ENCODE results near the gene ARHGDIG.
A peak's percentile ranks its signal among the peaks of the same experiment; 100 is the strongest.

The ARHGDIG gene

DNA sequence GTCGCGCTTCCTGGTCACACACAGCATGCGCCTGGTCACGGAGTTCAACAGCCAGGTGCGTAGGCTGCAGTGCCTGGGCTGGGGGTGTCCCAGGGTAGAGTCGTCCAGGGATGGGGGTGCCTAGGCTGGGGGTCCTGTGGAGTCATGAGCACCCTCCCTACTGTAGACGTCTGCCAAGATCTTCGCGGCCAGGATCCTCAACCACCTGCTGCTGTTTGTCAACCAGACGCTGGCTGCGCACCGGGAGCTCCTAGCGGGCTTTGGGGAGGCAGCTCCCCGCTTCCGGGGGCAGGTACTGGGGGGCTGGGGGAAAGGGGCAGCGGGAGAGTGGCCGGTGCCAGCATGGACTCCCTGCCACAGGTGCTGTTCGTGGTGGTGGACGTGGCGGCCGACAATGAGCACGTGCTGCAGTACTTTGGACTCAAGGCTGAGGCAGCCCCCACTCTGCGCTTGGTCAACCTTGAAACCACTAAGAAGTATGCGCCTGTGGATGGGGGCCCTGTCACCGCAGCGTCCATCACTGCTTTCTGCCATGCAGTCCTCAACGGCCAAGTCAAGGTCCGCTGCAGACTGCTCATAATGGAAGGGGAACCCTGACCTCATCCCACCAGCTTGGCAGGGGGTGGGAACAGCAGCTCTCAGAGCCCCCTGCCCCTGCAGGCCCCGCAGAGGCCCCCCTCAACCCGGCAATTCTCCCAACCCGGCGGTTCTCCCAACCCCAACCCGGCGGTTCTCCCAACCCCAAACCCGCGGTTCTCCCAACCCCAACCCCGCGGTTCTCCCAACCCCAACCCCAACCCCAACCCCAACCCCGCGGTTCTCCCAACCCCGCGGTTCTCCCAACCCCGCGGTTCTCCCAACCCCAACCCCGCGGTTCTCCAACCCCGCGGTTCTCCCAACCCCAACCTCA, 5.0 kb downstream of the ARHGDIG start:
- H3K4me3 ChIP-seq (ENCODE audit: low read depth, low read length), result no peak overlapping the region
- TF ChIP-seq CTCF (IDR thresholded peaks at IDR 0.05; ENCODE audit: insufficient read depth, low read depth, low read length, missing control alignments), result no peak
- peak; percentile 41 for DNase-seq (ENCODE audit: low read depth)

DNA sequence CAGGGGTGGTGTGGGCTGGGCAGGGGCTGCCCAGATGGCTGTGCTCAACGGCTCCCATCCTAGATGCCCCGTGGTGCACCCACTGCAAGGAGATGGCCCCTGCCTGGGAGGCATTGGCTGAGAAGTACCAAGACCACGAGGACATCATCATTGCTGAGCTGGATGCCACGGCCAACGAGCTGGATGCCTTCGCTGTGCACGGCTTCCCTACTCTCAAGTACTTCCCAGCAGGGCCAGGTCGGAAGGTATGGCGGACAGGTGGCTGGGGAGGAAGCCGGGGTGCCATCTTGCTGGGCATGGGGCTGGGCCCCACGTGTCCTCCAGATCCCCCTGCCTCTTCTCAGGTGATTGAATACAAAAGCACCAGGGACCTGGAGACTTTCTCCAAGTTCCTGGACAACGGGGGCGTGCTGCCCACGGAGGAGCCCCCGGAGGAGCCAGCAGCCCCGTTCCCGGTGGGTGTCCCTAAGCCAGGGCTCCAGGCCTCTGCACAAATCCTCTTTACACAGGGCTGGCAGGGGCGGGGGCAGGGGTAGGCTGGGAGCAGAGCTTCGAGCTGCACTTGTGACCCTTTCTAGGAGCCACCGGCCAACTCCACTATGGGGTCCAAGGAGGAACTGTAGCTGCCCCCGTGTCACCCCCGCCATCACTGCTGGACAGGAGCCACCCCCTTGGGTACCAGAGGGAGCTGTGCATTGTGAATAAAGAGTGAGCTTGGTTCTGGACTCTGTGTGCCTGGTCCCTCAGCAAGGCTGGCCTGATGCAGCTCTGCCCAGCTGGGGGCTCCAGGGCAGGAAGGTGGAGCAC, 6.3 kb downstream of the ARHGDIG start:
- TF ChIP-seq CTCF (IDR thresholded peaks at IDR 0.05; ENCODE audit: insufficient read depth, low read depth, low read length, missing control alignments), result no peak
- no peak for DNase-seq (ENCODE audit: low read depth)
- H3K4me3 ChIP-seq (ENCODE audit: low read depth, low read length), result no peak overlapping the region

DNA sequence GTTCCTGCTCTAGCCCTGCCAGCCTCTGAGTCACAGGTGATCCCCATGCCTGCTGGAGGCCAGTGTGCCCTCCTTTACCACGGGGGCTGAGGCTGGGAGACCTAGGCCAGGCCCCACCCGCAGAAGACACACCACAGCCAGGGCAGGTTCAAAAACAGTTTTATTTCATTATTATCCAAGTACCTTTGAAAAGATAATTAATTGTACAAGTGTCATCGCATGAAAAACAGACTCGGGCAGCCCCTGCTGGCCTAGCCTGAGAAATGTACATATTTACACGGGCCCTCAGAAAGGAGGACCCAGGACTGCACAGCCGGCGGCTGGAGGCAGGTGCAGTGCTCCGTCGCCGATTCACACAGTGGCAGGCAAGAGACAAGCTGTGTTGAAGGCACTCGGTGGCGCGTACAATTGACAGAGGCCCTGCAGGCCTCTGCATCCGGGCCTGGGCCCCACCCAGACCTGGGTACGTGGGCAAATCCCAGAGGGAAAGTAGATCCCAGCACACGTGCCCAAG, 7.0 kb downstream of the ARHGDIG start:
- no peak overlapping the region for H3K4me3 ChIP-seq (ENCODE audit: low read depth, low read length)
- TF ChIP-seq CTCF (IDR thresholded peaks at IDR 0.05; ENCODE audit: insufficient read depth, low read depth, low read length, missing control alignments), result no peak
- no peak for DNase-seq (ENCODE audit: low read depth)

DNA sequence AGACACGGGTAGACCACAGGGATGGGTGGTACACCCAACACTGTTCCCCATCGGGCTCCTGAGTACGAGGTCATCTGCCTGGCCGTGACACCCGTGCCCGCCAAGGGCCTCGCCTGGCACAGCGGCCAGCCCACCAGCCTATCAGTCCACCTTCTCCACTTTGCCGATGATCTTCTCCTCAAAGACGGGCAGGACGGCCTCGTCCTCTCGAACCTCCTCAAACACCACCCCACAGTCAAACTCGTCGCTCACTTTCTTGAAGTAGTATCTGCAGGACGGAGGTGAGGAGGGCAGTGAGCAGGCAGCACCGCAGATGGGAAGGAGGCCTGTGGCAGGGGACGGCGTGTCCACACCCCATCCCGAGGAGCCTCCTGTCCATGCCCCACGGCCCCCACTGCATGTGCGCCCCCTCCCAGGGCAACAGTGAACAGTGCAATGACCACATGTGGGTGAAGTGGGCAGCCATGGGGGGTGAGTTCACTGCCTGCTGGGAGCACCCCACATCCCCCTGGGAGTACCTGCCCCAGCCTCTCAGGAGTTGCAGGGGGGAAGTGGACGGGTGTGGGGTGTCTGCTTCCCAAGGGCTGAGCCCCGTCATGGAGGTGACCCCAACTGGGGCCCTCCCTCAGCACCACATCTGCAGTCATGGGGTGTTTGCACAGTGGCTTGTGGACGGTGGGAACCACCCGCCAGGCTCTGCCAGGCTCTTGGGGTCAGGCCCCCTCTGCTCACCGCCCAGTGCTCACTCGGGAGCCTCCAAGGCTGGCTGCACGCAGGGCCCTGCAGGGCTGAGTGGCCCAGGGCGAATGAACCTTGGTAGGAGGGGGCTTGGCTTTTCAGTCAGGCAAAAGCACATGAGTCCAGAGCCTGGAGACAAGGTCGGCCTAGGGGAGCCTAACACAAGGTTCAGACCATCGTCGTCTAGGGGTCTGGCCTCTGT, 7.9 kb downstream of the ARHGDIG start:
- no peak overlapping the region for H3K4me3 ChIP-seq (ENCODE audit: low read depth, low read length)
- TF ChIP-seq CTCF (IDR thresholded peaks at IDR 0.05; ENCODE audit: insufficient read depth, low read depth, low read length, missing control alignments), result no peak
- no peak for DNase-seq (ENCODE audit: low read depth)

DNA sequence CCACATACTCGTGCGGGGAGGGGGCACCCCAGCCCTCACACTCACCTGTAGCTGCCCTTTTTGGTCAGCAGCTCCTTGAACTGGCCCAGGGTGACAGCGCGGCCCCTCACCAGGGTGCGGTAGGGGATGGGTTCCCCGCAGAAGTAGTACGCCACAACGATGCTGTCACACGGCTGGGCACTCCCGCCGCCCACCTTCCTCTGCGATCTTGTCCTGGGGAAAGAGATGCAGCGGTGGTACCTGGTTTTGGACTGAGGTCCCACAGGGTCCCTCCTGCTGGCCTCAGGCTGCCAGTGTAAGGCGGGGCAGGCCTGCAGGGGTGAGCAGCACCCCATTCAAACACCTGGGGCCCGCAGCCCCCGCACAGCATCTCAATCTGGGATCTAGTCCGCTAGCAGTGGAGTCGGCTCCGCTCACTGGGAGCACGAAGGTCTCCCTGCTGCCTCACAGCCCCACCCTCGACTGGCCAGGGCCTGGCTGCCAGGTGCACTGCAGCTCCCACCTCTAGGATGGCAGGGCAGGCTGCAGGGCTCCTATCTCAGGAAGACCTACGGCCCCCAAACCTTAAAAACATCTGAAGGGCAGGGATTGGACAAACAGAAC, 9.1 kb downstream of the ARHGDIG start:
- no peak overlapping the region for H3K4me3 ChIP-seq (ENCODE audit: low read depth, low read length)
- no peak for TF ChIP-seq CTCF (IDR thresholded peaks at IDR 0.05; ENCODE audit: insufficient read depth, low read depth, low read length, missing control alignments)
- no peak for DNase-seq (ENCODE audit: low read depth)

Measured in GM12865 (cell line).